SH-SY5Y (cell line): ENCODE measurements around the gene KMT2E.

Experiments
- GATA2 ChIP-seq: IDR thresholded peaks from 2 replicates; pipeline ENCODE4 v1.6.1; 2011; ENCODE audit warnings: mild to moderate bottlenecking, low read depth, low read length
- GATA3 ChIP-seq: IDR thresholded peaks from 2 replicates; pipeline ENCODE4 v1.6.1; 2011; ENCODE audit warnings: low read depth, mild to moderate bottlenecking, low read length, moderate library complexity

DNA sequence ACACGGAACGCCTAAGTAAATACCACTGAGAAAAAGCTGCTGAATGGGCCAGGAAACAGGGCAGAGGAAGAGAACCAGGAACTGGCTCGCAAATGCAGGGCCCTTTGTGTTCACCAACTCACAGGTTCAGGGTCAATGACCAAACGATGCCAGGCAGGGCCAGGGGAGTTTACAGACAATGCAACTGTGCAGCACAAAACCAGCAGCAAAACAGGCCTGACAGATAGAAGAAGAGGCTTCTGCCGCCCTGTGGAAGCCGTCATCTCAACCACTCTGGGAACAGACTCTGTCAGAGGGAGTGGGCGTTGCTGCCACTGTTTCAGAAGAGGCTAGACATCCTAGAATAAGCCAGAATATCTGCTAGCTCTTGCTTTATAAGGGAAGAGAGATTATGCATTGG lies 117.9 kb downstream of the KMT2E start:
- TF ChIP-seq GATA2 (no peak), GATA3 (no peak)
